ENCODE data around the gene CLEC16A.

GRCh38 chr16:11032922-11033291 is 88.5 kb downstream of the CLEC16A start:
- TF ChIP-seq GATA1 (IDR thresholded peaks at IDR 0.05; ENCODE audit: low read depth, low read length): no peak
- TF ChIP-seq POLR2A (IDR thresholded peaks at IDR 0.05; ENCODE audit: low read length): no peak
